Liver (tissue), 3 donors: ENCODE measurements around the gene ULK4.

ENCODE experiments used
- FOXA1 ChIP-seq: IDR thresholded peaks from 2 replicates; pipeline ENCODE4 v1.6.1; 2016; ENCODE audit warnings: antibody characterized with exemption
- FOXA2 ChIP-seq: IDR thresholded peaks from 2 replicates; pipeline ENCODE4 v1.6.1; 2016; ENCODE audit warnings: antibody characterized with exemption
- HNF4G ChIP-seq: IDR thresholded peaks from 2 replicates; pipeline ENCODE4 v1.6.1; 2016; ENCODE audit warnings: antibody characterized with exemption
- JUND ChIP-seq, 2 donors: IDR thresholded peaks; 2 replicates each; pipeline ENCODE4 v1.6.1; 2016; ENCODE audit warnings: antibody characterized with exemption in 2 of 2
- RAD21 ChIP-seq, 2 donors: IDR thresholded peaks; 2 replicates each; pipeline ENCODE4 v1.6.1; 2016; ENCODE audit warnings: antibody characterized with exemption in 2 of 2, mild to moderate bottlenecking in 2 of 2
- TAF1 ChIP-seq: conservative IDR thresholded peaks from 2 replicates; pipeline ENCODE4 v1.6.1; 2016; ENCODE audit warnings: antibody characterized with exemption, mild to moderate bottlenecking
- YY1 ChIP-seq: IDR thresholded peaks from 2 replicates; pipeline ENCODE4 v1.6.1; 2016; ENCODE audit warnings: antibody characterized with exemption, mild to moderate bottlenecking
- TF ChIP-seq, protein P1 (sequence below): fragments of 150-350 bp; IDR thresholded peaks from 2 replicates; pipeline ENCODE4 v1.5.1; 2017; ENCODE audit warnings: improper control_type of control experiment, low read depth, low read length; ENCODE audit not compliant: missing input control
- TF ChIP-seq, protein P2 (sequence below): IDR thresholded peaks from 2 replicates; pipeline ENCODE4 v1.6.1; 2016; ENCODE audit warnings: antibody characterized with exemption, mild to moderate bottlenecking
- donor health status: healthy.
- donor health status: healthy.

DNA sequence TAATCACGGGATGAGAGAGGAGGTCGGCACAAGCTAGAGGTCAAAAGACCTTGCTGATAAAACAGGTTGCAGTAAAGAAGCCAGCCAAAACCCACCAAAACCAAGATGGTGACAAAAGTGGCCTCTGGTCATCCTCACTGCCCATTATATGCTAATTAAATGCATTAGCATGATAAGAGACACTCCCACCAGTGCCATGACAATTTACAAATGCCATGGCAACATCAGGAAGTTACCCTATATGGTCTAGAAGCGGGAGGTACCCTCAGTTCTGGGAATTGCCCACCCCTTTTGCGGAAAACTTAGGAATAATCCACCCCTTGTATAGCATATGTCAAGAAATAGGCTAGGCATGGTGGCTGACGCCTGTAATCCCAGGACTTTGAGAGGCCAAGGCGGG is 4.3 kb upstream of the ULK4 start:
- TF ChIP-seq, protein P1, sequence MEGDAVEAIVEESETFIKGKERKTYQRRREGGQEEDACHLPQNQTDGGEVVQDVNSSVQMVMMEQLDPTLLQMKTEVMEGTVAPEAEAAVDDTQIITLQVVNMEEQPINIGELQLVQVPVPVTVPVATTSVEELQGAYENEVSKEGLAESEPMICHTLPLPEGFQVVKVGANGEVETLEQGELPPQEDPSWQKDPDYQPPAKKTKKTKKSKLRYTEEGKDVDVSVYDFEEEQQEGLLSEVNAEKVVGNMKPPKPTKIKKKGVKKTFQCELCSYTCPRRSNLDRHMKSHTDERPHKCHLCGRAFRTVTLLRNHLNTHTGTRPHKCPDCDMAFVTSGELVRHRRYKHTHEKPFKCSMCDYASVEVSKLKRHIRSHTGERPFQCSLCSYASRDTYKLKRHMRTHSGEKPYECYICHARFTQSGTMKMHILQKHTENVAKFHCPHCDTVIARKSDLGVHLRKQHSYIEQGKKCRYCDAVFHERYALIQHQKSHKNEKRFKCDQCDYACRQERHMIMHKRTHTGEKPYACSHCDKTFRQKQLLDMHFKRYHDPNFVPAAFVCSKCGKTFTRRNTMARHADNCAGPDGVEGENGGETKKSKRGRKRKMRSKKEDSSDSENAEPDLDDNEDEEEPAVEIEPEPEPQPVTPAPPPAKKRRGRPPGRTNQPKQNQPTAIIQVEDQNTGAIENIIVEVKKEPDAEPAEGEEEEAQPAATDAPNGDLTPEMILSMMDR: no peak
- TF ChIP-seq YY1: no peak
- TF ChIP-seq HNF4G: no peak
- TF ChIP-seq FOXA2: no peak
- TF ChIP-seq TAF1: no peak
- no peak for TF ChIP-seq RAD21 (IDR thresholded peaks at IDR 0.05)
- TF ChIP-seq FOXA1: no peak
- TF ChIP-seq, protein P2, sequence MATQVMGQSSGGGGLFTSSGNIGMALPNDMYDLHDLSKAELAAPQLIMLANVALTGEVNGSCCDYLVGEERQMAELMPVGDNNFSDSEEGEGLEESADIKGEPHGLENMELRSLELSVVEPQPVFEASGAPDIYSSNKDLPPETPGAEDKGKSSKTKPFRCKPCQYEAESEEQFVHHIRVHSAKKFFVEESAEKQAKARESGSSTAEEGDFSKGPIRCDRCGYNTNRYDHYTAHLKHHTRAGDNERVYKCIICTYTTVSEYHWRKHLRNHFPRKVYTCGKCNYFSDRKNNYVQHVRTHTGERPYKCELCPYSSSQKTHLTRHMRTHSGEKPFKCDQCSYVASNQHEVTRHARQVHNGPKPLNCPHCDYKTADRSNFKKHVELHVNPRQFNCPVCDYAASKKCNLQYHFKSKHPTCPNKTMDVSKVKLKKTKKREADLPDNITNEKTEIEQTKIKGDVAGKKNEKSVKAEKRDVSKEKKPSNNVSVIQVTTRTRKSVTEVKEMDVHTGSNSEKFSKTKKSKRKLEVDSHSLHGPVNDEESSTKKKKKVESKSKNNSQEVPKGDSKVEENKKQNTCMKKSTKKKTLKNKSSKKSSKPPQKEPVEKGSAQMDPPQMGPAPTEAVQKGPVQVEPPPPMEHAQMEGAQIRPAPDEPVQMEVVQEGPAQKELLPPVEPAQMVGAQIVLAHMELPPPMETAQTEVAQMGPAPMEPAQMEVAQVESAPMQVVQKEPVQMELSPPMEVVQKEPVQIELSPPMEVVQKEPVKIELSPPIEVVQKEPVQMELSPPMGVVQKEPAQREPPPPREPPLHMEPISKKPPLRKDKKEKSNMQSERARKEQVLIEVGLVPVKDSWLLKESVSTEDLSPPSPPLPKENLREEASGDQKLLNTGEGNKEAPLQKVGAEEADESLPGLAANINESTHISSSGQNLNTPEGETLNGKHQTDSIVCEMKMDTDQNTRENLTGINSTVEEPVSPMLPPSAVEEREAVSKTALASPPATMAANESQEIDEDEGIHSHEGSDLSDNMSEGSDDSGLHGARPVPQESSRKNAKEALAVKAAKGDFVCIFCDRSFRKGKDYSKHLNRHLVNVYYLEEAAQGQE: no peak
- TF ChIP-seq JUND (IDR thresholded peaks at IDR 0.05): no peak
